SK-N-SH (cell line): Measurements from ENCODE around the gene EPGN. TPM values are rescaled to one million over a fixed set of nuclear protein-coding genes. Genes with fewer than 3 reads are reported as not detected.
"Not testable (repeated sequence)": the region's sequence is repeated elsewhere in the genome, so short reads cannot be mapped to it uniquely, and the experiment has no call there.

Experiments used
- CTCF ChIA-PET: fragments of 300-600, 350-600 bp; formaldehyde crosslinking; extraction: SDS; loops from one replicate; lab custom pipeline; 2021; lab: Yijun Ruan, JAX
- POLR2A ChIA-PET: fragments of 350-600 bp; sonication (Branson Sonifier 250); formaldehyde crosslinking; extraction: SDS; loops from one replicate; lab custom pipeline; 2020; ENCODE audit warnings: antibody characterized with exemption, inconsistent platforms; lab: Yijun Ruan, JAX
- DNase-seq: peaks from one replicate; pipeline ENCODE4 v3.0.0; 2012
- H2AFZ ChIP-seq: fragments of 200-600 bp; sonication (generic); 2 replicates; pipeline ENCODE4 v1.8.1; 2016; ENCODE audit warnings: antibody characterized with exemption, mild to moderate bottlenecking, low read depth
- H3F3A ChIP-seq: fragments of 200-600 bp; sonication (generic); replicated peaks from 2 replicates; pipeline ENCODE3; 2016; ENCODE audit warnings: antibody characterized with exemption, mild to moderate bottlenecking; ENCODE audit not compliant: insufficient read depth
- H3K27ac ChIP-seq, 2 experiments: fragments of 200-500 bp in 1 of 2; fragments of 200-600 bp in 1 of 2; sonication (Bioruptor generic) in 1 of 2; sonication (generic), shearing (Covaris generic) in 1 of 2; 2 replicates each; pipeline versions ENCODE4 v1.5.1 to v1.6.1; 2014 to 2016; ENCODE audit warnings: low read depth in 2 of 2, inconsistent platforms in 1 of 2, low read length in 1 of 2, mild to moderate bottlenecking in 1 of 2, mixed read lengths in 1 of 2
- H3K27me3 ChIP-seq: fragments of 200-600 bp; sonication (generic), shearing (Covaris generic); 2 replicates; pipeline ENCODE4 v1.6.1; 2016; ENCODE audit warnings: mixed run types; ENCODE audit not compliant: insufficient read depth
- H3K36me3 ChIP-seq, 2 experiments: fragments of 200-500 bp in 1 of 2; fragments of 200-600 bp in 1 of 2; sonication (Bioruptor generic) in 1 of 2; sonication (generic) in 1 of 2; replicated peaks in 1 of 2; 2 replicates each; pipeline versions ENCODE3 to v1.5.1; 2014 to 2016; ENCODE audit warnings: low read length in 1 of 2, mild to moderate bottlenecking in 1 of 2; ENCODE audit not compliant: insufficient read depth in 2 of 2, control insufficient read depth in 1 of 2
- H3K4me1 ChIP-seq, 2 experiments: fragments of 200-500 bp in 1 of 2; fragments of 200-600 bp in 1 of 2; sonication (Bioruptor generic) in 1 of 2; sonication (generic), shearing (Covaris generic) in 1 of 2; 2 replicates each; pipeline versions ENCODE4 v1.5.1 to v1.6.1; 2014 to 2016; ENCODE audit warnings: low read depth in 1 of 2, low read length in 1 of 2, mixed run types in 1 of 2; ENCODE audit not compliant: insufficient read depth in 2 of 2, control insufficient read depth in 1 of 2
- H3K4me2 ChIP-seq: fragments of 200-600 bp; sonication (generic), shearing (Covaris generic); 2 replicates; pipeline ENCODE4 v1.6.1; 2017; ENCODE audit warnings: mixed run types
- H3K4me3 ChIP-seq, 2 experiments: fragments of 200-500 bp in 1 of 2; fragments of 200-600 bp in 1 of 2; sonication (Bioruptor generic) in 1 of 2; sonication (generic), shearing (Covaris generic) in 1 of 2; 2 replicates each; pipeline versions ENCODE4 v1.5.1 to v1.8.1; 2014 to 2016; ENCODE audit warnings: low read depth in 2 of 2, inconsistent platforms in 1 of 2, low read length in 1 of 2, mild to moderate bottlenecking in 1 of 2, mixed read lengths in 1 of 2, moderate library complexity in 1 of 2
- H3K79me2 ChIP-seq: fragments of 200-600 bp; sonication (generic); 2 replicates; pipeline ENCODE4 v1.8.1; 2017; ENCODE audit warnings: mild to moderate bottlenecking; ENCODE audit not compliant: insufficient read depth
- H3K9ac ChIP-seq: fragments of 200-600 bp; sonication (generic); 2 replicates; pipeline ENCODE4 v1.6.1; 2017; ENCODE audit warnings: mixed run types
- H3K9me2 ChIP-seq: fragments of 200-600 bp; sonication (generic); 2 replicates; pipeline ENCODE4 v1.6.1; 2017; ENCODE audit warnings: mixed run types
- H3K9me3 ChIP-seq: fragments of 200-600 bp; sonication (generic); 2 replicates; pipeline ENCODE4 v1.6.1; 2017; ENCODE audit warnings: mixed run types, mild to moderate bottlenecking, moderate library complexity
- H4K20me1 ChIP-seq: fragments of 200-600 bp; sonication (generic); 2 replicates; pipeline ENCODE4 v1.6.1; 2017; ENCODE audit warnings: mild to moderate bottlenecking, mixed run types; ENCODE audit not compliant: insufficient read depth
- CHD2 ChIP-seq: fragments of 150-350 bp; IDR thresholded peaks from 2 replicates; pipeline ENCODE4 v1.6.1; 2018; ENCODE audit warnings: low read length; ENCODE audit not compliant: partially characterized antibody
- CTCF ChIP-seq: fragments of 200-600 bp; sonication (generic); IDR thresholded peaks from 2 replicates; pipeline ENCODE4 v1.6.1; 2017; ENCODE audit warnings: antibody characterized with exemption, mild to moderate bottlenecking, moderate library complexity
- EZH2phosphoT487 ChIP-seq: fragments of 200-600 bp; sonication (generic); IDR thresholded peaks from 2 replicates; pipeline ENCODE4 v1.6.1; 2017; ENCODE audit warnings: low read depth, mixed run types, mild to moderate bottlenecking, antibody characterized with exemption, moderate library complexity, borderline replicate concordance
- FOSL2 ChIP-seq: IDR thresholded peaks from 2 replicates; pipeline ENCODE4 v1.4.0; 2012; ENCODE audit warnings: low read depth, mild to moderate bottlenecking, moderate library complexity, borderline replicate concordance
- FOXJ3 ChIP-seq: sonication (generic); formaldehyde crosslinking; IDR thresholded peaks from 2 replicates; pipeline ENCODE4 v1.5.1; 2020; ENCODE audit warnings: mild to moderate bottlenecking, missing genetic modification reagents
- FOXM1 ChIP-seq: IDR thresholded peaks from 2 replicates; pipeline ENCODE4 v1.4.0; 2012; ENCODE audit warnings: low read depth, mild to moderate bottlenecking
- GATA2 ChIP-seq: sonication (generic); formaldehyde crosslinking; IDR thresholded peaks from 2 replicates; pipeline ENCODE4 v1.5.0; 2020; ENCODE audit warnings: mild to moderate bottlenecking, missing genetic modification reagents
- JUND ChIP-seq: IDR thresholded peaks from 2 replicates; pipeline ENCODE4 v1.4.0; 2012
- MAX ChIP-seq: IDR thresholded peaks from 2 replicates; pipeline ENCODE4 v1.4.0; 2012; ENCODE audit warnings: low read depth
- NFIC ChIP-seq: IDR thresholded peaks from 2 replicates; pipeline ENCODE4 v1.4.0; 2012; ENCODE audit warnings: borderline replicate concordance
- NRF1 ChIP-seq: IDR thresholded peaks from 2 replicates; pipeline ENCODE4 v1.6.1; 2012; ENCODE audit warnings: low read depth, mild to moderate bottlenecking, low read length
- PBX3 ChIP-seq: IDR thresholded peaks from 2 replicates; pipeline ENCODE4; 2012
- RAD21 ChIP-seq: IDR thresholded peaks from 2 replicates; pipeline ENCODE4 v1.6.1; 2012; ENCODE audit warnings: mild to moderate bottlenecking, low read length
- RXRA ChIP-seq: IDR thresholded peaks from 2 replicates; pipeline ENCODE4 v1.4.0; 2012; ENCODE audit warnings: low read depth, mild to moderate bottlenecking, borderline replicate concordance
- SMC3 ChIP-seq: IDR thresholded peaks from 2 replicates; pipeline ENCODE4 v1.6.1; 2012; ENCODE audit warnings: low read depth, low read length, improper control_type of control experiment
- ZBTB33 ChIP-seq: IDR thresholded peaks from 2 replicates; pipeline ENCODE4 v1.4.0; 2012; ENCODE audit warnings: low read depth, borderline replicate concordance
- polyA plus RNA-seq, 3 experiments: library from polyadenylated mRNA; depleted of rRNA; stranded (reverse); fragments of >200 nt; gene quantifications; 2 replicates each; pipeline ENCODE4 v1.2.3, GENCODE V29; 2012

EPGN gene
- polyA plus RNA-seq, 1 of the 3 experiments (the other 2 are of a cell fraction) = 0.23 TPM

- no peaks in the 10 kb centered on the region for H3K9me3 ChIP-seq
- H3K4me2 ChIP-seq = no peak overlapping the region
- no peaks in the 10 kb centered on the region for H3K36me3 ChIP-seq
- ChIA-PET CTCF (no interaction called here), POLR2A (no interaction called here)
- no peak overlapping the region for H2AFZ ChIP-seq
- H3K27me3 ChIP-seq = peaks cover 6% of the 10 kb centered on the region; the same call in 1 of the 2 replicates
- H3K4me3 ChIP-seq = no peak overlapping the region
- TF ChIP-seq NRF1 (no peak), FOSL2 (no peak), JUND (no peak), EZH2phosphoT487 (no peak), CTCF (no peak), MAX (no peak), SMC3 (no peak), FOXM1 (no peak), NFIC (no peak), RXRA (no peak), CHD2 (no peak), ZBTB33 (no peak), GATA2 (CRISPR knock-in tag) (no peak), RAD21 (no peak), PBX3 (no peak), FOXJ3 (CRISPR knock-in tag) (no peak)
- TF ChIP-seq, all 33 proteins: peak for 0
- H3K4me1 ChIP-seq = no peaks in the 10 kb centered on the region
- no peak for DNase-seq
- no peak overlapping the region for H3K27ac ChIP-seq
- no peaks in the 10 kb centered on the region for H3K79me2 ChIP-seq
- H3F3A ChIP-seq = no peaks in the 10 kb centered on the region
- H3K9ac ChIP-seq = no peak overlapping the region
- no peaks in the 10 kb centered on the region for H3K9me2 ChIP-seq
- no peaks in the 10 kb centered on the region for H4K20me1 ChIP-seq
Measured at GRCh38 chr4:74339501-74339900, 31.2 kb downstream of the EPGN start.

GRCh38 chr4:74340421-74340820, 32.2 kb downstream of the EPGN start:
- H3K36me3 ChIP-seq, H3K9ac ChIP-seq, H3K27ac ChIP-seq, POLR2A ChIA-PET, H3K4me3 ChIP-seq, H3K9me2 ChIP-seq, H3K27me3 ChIP-seq, H3K4me1 ChIP-seq, H4K20me1 ChIP-seq, H3K4me2 ChIP-seq, H3F3A ChIP-seq, H2AFZ ChIP-seq, H3K79me2 ChIP-seq, H3K9me3 ChIP-seq, DNase-seq: not testable (repeated sequence)
- CTCF ChIA-PET = interaction anchor here (1.2 kb wide), 1 partner anchor 11 kb away, joined by 3 read pairs; no protein-coding TSS in a partner anchor
